NT2/D1 (cell line): ENCODE measurements around the gene MAGI2.

ENCODE experiments used
- DNase-seq: peaks from one replicate; pipeline ENCODE4 v3.0.0-alpha.2; 2011; ENCODE audit warnings: low read depth, low spot score
- H3K27me3 ChIP-seq: 2 replicates; pipeline ENCODE4 v1.6.0; 2011; ENCODE audit warnings: mild to moderate bottlenecking; ENCODE audit not compliant: insufficient read length, insufficient read depth
- H3K36me3 ChIP-seq: 2 replicates; pipeline ENCODE4 v1.6.1; 2011; ENCODE audit warnings: mild to moderate bottlenecking, low read length, mixed read lengths; ENCODE audit not compliant: insufficient read depth, insufficient read length
- H3K4me1 ChIP-seq: 2 replicates; pipeline ENCODE4 v1.5.1; 2011; ENCODE audit not compliant: insufficient read depth, insufficient read length
- H3K4me3 ChIP-seq: 2 replicates; pipeline ENCODE4 v1.5.1; 2011; ENCODE audit warnings: low read depth; ENCODE audit not compliant: insufficient read length
- H3K9ac ChIP-seq: 2 replicates; pipeline ENCODE4 v1.6.0; 2011; ENCODE audit warnings: low read depth; ENCODE audit not compliant: insufficient read length
- H3K9me3 ChIP-seq: 2 replicates; pipeline ENCODE4 v1.5.1; 2011; ENCODE audit warnings: mild to moderate bottlenecking, low read length; ENCODE audit not compliant: insufficient read depth
- SUZ12 ChIP-seq: IDR thresholded peaks from 2 replicates; pipeline ENCODE4 v1.6.1; 2011; ENCODE audit not compliant: insufficient read length, insufficient read depth; ENCODE audit errors: extremely low read depth
- YY1 ChIP-seq: IDR thresholded peaks from 2 replicates; pipeline ENCODE4 v1.6.1; 2011; ENCODE audit not compliant: insufficient read length, insufficient read depth
- ZNF274 ChIP-seq: IDR thresholded peaks from 2 replicates; pipeline ENCODE4 v1.6.1; 2011; ENCODE audit warnings: mild to moderate bottlenecking, low read depth, low read length

Gene MAGI2

GRCh38 chr7:78377532-78377931, 1075.9 kb downstream of the MAGI2 start:
- DNase-seq: no peak
- TF ChIP-seq ZNF274: no peak
- TF ChIP-seq YY1: no peak
- TF ChIP-seq SUZ12: no peak
- H3K27me3 ChIP-seq: no peaks in the 10 kb centered on the region
- no peaks in the 10 kb centered on the region for H3K4me1 ChIP-seq
- no peaks in the 10 kb centered on the region for H3K9me3 ChIP-seq
- H3K36me3 ChIP-seq: no peaks in the 10 kb centered on the region
- H3K9ac ChIP-seq: no peak overlapping the region
- no peak overlapping the region for H3K4me3 ChIP-seq

DNA sequence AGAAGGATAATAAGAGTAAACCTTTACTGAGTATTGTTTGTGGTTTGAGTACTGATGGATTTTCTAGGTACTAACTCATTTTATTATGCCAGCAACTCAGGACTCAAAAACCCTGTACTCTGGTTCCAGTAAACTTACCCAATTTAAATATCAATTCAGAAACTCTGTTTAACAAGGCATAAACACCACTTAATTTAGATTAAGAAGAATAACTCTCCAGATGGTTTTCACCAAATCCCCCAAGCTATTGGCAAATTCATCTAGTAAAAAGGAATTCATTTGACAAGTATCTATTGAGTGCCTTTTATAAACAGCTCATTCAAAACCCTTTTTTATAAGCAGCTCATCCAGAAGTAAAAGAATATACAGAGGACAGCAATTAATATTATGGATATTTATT, 1082.5 kb downstream of the MAGI2 start:
- H3K9me3 ChIP-seq: no peaks in the 10 kb centered on the region
- H3K4me3 ChIP-seq: no peak overlapping the region
- H3K36me3 ChIP-seq: no peaks in the 10 kb centered on the region
- no peak overlapping the region for H3K9ac ChIP-seq
- no peaks in the 10 kb centered on the region for H3K27me3 ChIP-seq
- TF ChIP-seq YY1: no peak
- TF ChIP-seq SUZ12: no peak
- no peak for TF ChIP-seq ZNF274
- no peak for DNase-seq
- H3K4me1 ChIP-seq: no peaks in the 10 kb centered on the region

- H3K9me3 ChIP-seq: no peaks in the 10 kb centered on the region
- H3K4me1 ChIP-seq: no peaks in the 10 kb centered on the region
- H3K27me3 ChIP-seq: no peaks in the 10 kb centered on the region
- H3K4me3 ChIP-seq: no peak overlapping the region
- no peak overlapping the region for H3K9ac ChIP-seq
- no peak for DNase-seq
- TF ChIP-seq ZNF274: no peak
- TF ChIP-seq YY1: no peak
- no peak for TF ChIP-seq SUZ12
- H3K36me3 ChIP-seq: no peaks in the 10 kb centered on the region
Observed at GRCh38 chr7:78368771-78369170, 1084.7 kb downstream of the MAGI2 start.

DNA sequence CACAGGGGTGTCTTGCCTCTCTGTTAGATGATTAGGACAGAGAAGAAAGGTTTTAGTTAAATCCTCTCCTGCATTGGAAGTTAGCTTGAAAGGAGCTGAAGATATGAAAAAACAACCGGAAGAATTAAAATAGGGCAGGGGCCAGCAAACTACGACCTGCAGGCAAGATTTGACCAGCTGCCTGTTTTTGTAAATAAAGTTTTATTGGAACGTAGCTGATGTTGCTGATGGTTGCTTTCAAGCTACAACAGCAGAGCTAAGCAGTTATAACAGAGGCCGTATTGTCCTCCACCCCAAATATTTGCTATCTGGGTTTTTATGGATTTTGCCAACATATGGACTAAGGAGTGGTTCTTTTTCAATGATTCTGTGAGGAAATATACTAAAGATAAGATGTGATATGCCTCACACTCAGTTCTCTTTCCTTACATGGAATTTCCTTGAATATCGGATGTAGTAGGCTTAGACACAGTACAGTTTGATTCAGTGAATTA, 1086.1 kb downstream of the MAGI2 start:
- Histone ChIP-seq H3K36me3 (no peaks in the 10 kb centered on the region), H3K4me3 (no peak overlapping the region), H3K9ac (no peak overlapping the region), H3K4me1 (no peaks in the 10 kb centered on the region), H3K9me3 (no peaks in the 10 kb centered on the region), H3K27me3 (no peaks in the 10 kb centered on the region)
- no peak for DNase-seq
- TF ChIP-seq ZNF274 (no peak), YY1 (no peak), SUZ12 (no peak)

DNA sequence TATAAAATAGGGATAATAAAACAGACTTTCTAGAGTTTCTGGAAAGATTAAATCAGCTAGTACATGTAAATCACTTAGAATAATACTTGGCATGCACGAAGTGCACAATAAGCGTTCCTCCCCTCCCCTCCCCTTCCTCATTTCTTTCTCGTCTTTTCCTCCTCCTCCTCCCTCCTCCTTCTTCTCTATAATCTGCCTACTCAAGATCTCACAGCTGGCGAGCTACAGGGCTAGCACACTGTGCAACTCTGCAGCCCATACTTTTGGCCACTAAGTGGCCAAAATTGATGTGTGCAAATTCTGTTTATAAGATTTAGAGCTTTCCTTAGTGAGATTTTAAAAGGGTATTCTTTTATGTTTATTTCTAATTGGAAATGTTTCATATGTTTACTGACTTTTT, 1089.6 kb downstream of the MAGI2 start:
- TF ChIP-seq ZNF274 (no peak), SUZ12 (no peak), YY1 (no peak)
- no peak for DNase-seq
- H3K9me3 ChIP-seq: no peaks in the 10 kb centered on the region

DNA sequence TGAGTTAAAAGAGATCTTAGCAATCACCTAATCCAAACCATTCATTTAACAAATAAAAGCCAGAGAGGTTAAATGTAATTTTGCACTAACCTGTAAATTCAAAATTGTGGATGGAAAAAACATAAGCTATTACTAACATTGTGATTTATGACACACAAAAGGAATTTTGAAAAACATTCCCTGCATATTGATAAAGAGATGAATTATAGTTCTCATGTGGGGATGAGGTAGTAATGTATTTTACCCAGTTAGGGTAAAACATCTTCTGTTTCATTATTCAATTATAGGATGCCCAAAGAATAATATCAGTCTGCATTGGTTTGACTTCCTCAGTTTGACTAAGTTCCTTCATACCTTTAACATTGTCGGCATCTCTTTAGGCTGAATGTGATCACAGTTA, 1093.6 kb downstream of the MAGI2 start:
- no peak for DNase-seq
- TF ChIP-seq YY1: no peak
- TF ChIP-seq SUZ12: no peak
- TF ChIP-seq ZNF274: no peak
- H3K9me3 ChIP-seq: no peaks in the 10 kb centered on the region
- H3K9ac ChIP-seq: no peak overlapping the region
- no peaks in the 10 kb centered on the region for H3K36me3 ChIP-seq
- H3K4me3 ChIP-seq: no peak overlapping the region
- H3K27me3 ChIP-seq: no peaks in the 10 kb centered on the region
- H3K4me1 ChIP-seq: no peaks in the 10 kb centered on the region

More for the DNA sequence above, 1089.6 kb downstream of the MAGI2 start:
- no peaks in the 10 kb centered on the region for H3K4me1 ChIP-seq
- no peaks in the 10 kb centered on the region for H3K27me3 ChIP-seq
- H3K4me3 ChIP-seq: no peak overlapping the region
- no peaks in the 10 kb centered on the region for H3K36me3 ChIP-seq
- no peak overlapping the region for H3K9ac ChIP-seq

DNA sequence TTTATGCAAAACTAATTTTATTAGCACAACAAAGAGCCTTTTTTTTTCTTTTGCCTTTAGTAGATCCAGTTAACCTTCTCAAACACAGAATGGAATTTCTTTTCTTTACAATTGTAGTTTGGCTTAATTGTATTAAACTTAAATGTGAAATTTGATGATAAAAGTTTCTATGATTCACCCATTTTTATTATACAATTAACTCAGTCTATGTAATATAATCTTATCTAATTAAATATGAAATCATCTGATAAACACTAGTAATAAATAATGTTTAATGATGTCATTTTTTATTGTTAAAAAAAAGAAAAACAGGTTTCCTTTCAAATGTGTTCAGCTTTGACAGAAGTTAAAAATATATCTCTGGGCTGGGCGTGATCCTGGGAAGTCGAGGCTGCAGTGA, 1095.8 kb downstream of the MAGI2 start:
- Histone ChIP-seq H3K4me1 (no peaks in the 10 kb centered on the region), H3K9ac (no peak overlapping the region), H3K9me3 (no peaks in the 10 kb centered on the region), H3K4me3 (no peak overlapping the region), H3K27me3 (no peaks in the 10 kb centered on the region), H3K36me3 (no peaks in the 10 kb centered on the region)
- TF ChIP-seq SUZ12 (no peak), ZNF274 (no peak), YY1 (no peak)
- DNase-seq: no peak
